ENCODE measurements around the gene FBXL16.

Gene FBXL16

DNA sequence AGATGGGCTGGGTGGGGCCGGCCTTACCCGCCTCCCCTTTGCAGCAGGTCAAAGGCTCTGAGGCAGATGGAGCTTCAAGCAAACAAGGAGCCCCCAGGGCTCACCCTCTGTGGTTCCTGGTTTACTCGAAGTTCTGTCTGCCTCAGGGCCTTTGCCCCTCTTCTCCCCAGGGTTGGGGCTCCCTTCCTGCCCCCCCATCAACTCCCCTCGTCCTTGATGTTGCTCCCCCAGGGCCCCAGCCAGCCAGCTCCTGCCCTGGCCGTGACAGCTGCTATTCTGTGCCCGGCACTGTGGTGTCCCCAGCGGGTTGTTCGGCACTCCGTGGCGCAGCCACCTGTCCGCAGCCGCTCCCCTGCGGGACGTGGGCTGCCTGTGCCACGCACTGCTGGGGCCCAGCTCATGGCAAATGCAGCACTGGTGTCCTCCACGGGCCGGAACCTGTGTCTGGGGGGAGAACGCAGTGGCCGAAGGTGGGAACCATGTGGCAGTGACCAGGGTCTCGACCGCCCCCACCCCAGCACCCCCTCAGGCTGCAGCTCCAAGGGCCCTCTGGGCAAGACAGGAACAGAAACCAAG lies 5.0 kb upstream of the FBXL16 start:
- no peak for DNase-seq (ENCODE audit: low read depth, low spot score)

DNA sequence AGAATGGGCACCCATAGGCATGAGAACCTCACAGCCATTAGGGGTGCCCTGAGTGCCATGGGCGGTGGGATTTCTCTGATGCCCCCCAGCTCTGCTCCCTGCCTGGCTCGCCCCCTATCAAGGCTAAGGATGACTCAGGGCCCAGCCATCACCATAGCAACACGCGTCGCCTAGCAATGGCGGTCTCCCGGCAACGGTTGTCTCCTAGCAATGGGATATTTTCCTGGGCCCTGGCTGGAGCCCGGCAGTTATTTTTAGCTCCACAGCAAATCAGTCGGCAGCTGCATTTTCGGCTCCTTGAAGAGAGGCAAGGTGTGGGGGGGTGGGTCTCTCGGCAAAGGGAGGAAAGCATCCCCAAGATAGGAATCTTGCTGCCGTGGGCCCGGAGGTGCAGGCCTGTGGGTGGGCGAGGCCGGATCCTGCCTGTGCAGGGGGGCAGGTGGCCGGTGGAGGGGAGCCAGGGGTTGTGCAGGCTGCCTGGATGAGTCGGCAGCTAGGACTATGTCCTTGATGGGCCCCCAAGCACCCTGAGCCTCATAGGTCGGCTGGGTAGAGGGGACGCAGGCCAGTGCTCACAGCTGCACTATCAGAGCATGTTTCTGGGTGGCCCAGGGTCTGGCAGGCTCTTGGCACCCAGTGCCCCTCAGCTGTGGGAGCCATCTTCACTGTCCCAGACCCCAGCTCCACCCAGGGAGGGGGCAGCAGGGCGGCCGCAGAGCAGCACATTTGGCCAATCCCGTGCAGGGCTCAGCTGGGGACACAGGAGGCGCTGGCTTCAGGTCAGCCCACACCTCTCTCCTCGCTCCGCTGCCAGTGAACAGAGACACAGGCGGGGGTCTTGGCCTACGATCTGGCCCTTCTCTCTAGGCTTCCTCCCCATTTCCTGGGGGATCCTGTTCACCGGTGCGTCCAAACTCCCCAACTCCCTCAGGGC lies 4.2 kb upstream of the FBXL16 start:
- no peak for DNase-seq (ENCODE audit: low read depth, low spot score)

DNA sequence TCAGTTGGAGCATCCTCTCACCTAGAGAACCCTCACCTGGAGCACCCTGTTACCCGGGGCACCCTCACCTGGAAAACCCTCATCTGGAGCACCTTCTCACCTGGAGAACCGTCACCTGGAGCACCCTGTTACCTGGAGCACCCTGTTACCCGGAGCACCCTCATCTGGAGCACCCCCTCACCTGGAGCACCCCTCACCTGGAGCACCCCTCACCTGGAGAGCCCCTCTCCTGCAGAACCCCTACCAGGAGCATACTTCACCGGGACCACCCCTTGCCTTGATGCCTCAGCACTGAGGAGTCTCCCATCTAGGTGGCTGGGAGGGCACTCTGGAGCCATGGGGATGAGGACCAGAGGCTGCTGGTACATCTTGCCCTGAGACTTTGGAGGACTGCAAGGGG lies 3.4 kb upstream of the FBXL16 start:
- no peak for DNase-seq (ENCODE audit: low read depth, low spot score)

DNA sequence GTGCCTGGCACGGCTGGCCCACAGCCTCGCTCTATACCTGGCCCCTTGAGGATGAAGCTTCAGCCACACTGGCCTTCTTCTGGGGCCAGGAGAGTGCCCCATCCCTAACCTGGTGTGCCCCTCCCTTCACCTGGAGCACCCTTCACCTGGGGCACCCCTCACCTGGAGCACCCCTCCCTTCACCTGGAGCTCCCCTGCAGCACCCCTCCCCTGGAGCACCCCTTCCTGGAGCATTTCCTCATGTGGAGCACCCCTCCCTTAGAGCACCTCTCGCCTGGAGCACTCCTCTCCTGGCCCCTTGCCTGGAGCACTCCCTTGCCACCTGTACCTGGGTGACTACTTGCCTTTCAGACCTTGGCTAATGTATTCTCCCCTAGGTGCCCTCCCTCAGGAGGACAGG lies 2.4 kb upstream of the FBXL16 start:
- DNase-seq (ENCODE audit: low read depth, low spot score): no peak

DNA sequence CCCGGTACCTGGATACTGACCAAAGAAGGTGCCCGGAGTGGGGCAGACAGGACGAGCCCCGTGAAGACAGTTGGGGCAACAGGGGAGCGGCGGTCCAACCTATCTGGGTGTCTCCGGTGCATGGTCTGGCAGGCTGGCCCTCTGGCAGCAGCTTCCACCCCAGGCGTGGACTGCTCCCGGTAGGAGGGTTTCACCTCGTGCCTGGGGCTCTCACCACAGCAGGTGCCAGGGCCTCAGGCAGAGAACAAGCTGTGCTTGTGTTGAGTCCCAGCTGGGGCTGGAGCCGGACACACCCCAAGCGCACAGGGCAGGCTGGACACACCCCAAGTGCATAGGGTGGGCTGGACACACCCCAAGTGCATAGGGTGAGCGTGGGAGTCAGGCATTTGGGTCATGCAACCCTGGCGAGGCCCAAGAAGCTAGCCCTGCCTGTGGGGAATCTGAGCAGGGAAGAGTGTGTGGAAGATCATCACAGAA lies 1.5 kb upstream of the FBXL16 start:
- no peak for DNase-seq (ENCODE audit: low read depth, low spot score)

DNA sequence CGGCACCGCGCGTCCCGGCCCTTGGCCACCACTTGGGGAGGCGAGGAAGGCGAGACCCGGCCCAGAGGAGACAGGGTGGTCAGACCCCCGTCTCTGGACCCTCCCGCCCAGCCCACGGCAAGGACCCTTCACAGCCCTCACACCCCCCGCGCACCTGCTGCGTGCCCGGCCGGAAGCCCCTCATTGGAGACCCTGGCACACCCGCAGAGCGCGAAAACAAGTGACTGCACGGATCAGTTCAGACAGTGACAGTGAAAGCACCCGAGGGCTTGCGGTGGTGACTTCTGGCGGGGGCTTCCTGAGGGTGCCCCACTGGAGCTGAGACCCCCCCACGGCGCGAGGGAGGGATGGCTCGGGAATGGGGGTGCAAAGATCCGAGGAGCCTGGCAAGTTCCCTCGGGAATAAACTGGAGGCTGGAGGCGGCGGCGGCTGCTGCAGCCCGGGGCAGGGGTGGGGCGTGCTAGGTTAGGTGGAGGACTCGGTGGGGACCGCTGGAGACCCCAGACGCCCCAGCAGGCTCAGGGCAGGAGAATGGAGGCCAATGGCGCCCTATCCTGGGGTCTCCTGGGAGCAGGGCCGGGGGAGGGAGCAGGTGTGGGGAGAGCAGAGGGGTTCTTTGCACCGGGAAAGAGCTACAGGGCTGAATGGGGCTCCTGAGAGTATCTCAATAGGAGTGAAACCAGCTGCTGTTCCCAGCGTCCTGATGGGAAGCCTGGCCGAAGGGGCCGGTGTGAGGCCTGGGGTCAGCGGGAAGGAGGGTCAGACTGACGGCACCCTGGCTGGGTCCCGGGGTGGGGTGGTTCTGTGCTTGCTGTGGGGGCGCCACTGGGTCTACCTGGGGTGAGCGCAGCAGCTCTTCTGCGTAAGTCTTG lies 824 bp upstream of the FBXL16 start:
- no peak for DNase-seq (ENCODE audit: low read depth, low spot score)

DNA sequence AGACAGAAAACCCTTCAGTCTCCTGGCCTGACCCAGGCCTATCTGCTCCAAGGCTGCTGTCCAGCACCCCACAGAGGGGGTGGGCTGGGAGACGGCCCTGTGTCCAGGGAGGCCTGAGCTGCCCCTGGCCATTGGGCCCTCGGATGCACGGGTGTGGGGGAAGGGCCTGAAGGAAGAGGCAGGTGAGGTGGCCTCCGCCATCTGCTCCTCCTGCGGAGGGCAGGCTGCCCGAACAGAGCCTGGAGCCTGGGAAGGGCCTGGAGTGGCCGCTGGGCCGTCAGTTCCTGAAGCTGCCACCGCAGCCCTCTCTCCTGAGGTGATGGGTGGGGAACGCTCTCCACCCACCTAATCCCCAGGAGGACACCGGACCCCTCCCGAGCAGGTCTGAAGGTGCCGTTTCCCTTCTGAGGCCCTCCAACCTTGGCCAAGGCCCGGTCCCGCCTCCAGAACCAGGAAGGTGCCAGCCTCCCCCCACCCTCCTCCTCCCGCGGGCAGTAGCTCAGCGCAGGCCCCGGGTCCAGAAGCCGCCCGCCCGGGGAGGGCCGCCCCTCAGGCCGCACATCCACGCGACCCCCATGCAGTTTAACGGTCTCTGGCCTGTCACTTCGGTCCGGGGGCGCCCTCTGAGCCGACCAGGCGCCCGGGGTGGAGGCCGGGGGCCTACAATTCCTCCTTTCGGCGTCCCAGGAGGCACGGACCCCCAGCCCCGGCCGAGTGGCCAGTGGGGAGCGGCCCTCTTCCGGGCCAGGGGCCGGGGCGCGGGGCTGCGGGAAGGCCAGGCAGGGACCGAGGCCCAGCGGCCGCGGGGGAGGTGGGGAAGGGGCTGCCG lies 835 bp downstream of the FBXL16 start:
- DNase-seq (ENCODE audit: low read depth, low spot score): no peak

DNA sequence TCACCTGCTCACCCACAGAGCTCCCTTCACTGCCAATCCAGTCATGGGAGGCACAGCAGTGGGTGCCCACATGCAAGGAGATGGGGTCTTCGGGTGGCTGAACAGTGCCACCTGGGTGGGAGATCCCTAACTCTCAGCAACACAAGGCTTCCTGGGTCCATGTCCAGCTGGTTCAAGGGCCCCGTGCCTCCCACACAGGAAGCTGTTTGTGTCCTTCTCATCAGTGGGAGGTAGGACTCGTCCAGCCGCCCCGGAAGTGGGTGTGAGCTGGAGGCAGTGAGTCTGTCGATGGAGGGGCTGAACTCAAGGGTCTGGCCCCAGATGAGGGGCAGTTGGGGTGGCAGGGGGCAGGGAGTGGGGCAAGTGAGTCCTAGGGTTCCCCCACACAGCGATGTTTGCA lies 1.6 kb downstream of the FBXL16 start:
- no peak for DNase-seq (ENCODE audit: low read depth, low spot score)

DNA sequence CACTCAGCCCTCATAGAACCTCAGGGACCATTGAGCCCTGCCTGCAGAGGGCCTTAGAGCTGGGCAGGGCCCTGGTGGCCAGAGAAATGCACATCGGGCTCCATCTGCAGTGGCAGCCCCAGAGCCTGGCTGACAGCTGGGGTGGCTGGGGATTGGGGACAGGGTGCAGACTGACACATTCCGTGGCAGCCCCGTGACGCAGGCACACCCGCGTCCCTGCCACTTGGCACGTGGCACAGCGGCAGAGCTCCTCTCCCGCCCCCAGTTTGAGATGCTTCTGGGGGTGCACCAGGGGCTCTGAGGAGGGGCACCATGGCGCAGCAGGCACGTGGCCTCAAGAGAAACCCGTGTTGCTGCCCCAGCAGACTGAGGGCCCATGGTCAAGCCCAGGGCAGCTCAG lies 2.2 kb downstream of the FBXL16 start:
- no peak for DNase-seq (ENCODE audit: low read depth, low spot score)

DNA sequence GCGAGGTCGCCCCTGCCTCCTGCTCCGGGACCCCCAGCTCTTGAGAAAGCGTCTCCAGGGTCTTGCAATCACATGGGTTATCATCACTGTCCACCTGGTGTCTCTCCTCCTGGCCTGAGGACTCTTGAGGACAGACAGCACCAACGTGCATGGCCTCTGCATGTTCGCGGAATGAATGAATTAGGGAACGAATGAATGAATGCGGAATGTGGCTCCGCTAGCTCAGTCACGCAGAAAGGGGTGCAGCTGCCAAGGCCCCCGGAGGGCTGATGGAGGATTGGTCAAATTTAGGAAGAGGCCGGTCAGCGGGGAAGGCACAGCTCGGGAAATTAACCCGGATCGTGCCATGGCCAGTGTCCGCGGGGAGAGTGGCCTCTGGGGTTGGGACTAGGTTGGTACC lies 3.3 kb downstream of the FBXL16 start:
- no peak for DNase-seq (ENCODE audit: low read depth, low spot score)

DNA sequence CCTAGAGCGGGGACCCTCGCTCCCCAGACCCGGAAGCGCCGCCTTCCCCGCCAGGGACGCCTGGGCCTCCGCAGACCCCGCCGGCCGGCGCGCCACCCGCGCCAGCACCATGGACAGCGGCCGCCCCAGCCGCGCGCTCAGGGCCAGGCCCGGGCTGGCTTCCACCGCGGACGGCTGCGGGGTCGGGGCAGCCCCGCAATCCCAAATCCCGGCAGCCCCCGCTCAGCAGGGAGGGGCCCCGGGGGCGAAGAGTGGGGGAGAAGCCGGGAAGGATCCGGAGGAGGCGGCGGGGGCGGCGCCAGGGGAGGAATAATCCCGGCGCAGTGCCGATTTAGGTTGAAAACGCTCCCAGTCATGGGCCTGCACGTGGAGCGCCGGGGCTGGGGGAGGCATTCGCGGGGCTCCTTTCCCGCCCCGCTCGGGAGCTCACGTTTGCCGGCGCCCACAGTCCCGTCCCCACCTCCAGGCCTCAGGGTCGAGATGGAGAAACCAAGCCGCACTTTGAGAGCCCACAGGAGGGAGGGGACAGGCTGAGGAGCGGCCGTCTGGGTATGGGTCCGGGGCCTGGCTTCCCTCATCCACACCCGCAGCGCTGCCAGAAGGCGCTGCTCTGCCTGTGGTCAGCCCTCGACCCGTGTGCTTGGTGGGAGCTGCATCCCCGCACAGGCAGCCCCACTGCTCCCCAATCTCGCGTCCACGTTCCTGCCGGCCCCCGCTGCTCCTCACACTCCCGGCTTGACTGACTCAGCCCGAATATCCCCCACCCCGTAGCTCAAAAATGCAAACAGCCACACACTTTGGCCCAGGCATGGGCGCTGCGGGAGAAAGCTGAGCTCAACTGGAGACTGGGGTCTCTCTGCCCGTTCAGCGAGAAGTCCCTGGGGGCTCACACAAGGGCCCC lies 4.7 kb downstream of the FBXL16 start:
- no peak for DNase-seq (ENCODE audit: low read depth, low spot score)

DNA sequence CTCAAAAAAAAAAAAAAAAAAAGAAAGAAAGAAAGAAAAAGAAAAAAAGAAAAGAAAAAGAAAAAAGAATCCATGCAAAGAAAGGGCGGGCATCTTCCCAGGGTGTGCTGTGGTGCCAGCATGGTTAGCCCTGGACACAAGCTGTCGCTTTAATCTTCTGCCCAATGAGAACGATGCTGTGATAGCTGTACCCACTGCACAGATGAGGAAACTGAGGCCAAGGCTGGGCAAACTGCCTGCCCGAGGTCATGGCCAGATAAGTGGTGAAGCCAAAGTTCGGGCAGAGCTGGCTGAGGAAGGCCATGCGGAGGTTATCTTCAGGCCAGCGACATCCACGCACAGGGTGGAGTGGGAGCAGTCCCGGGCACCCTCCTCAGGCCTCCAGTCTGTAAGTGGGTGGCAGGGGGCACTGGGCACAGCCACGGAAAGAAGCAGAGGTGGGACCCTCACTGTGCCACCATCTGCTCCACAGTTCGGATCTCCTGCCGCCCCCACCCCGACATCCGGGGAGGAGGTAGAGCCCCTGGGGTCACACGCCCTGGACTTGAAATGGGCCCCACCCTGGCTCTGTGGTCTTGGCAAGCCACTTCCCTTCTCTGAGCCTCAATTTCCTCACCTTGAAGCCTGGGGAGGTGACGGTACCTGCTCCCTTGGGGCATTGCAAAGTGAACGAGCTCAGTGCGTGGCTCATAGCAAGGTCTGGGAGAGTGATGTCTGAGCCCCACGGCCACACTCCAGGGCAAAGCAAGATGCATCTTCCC lies 6.5 kb downstream of the FBXL16 start:
- DNase-seq (ENCODE audit: low read depth, low spot score): no peak

DNA sequence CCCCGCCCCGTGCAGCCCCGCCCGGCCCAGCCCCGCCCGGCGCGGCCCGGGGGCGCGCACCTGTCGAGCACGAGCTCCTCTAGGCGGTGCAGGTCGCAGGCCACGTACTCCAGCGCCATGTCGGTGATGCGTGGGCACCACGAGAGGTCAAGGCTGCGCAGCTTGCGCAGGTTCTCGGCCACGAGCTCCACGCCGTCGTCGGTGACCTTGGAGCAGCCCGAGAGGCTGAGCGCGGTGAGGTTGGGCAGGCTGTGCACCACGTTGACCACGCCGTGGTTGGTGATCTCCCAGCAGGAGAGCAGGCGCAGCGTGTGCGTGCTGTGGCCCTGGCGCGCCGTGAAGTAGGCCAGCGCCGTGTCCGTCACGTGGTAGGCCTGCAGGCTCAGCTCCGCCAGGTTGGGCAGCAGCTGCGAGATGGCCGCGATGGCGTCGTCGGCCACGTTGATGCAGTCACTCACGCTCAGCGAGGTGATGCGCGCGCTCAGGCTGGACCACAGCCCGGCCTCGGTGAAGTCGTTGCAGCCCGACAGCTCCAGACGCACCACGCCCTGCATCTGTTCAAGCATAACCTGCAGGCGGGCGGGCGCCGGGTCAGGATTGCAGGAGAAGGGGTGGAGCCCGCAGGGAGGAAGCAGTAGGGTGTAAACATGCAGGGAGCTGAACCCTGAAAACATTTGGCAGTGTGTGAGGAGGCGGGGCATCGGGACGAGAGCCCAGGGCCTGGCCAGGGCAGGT lies 10.1 kb downstream of the FBXL16 start:
- no peak for DNase-seq (ENCODE audit: low read depth, low spot score)

DNA sequence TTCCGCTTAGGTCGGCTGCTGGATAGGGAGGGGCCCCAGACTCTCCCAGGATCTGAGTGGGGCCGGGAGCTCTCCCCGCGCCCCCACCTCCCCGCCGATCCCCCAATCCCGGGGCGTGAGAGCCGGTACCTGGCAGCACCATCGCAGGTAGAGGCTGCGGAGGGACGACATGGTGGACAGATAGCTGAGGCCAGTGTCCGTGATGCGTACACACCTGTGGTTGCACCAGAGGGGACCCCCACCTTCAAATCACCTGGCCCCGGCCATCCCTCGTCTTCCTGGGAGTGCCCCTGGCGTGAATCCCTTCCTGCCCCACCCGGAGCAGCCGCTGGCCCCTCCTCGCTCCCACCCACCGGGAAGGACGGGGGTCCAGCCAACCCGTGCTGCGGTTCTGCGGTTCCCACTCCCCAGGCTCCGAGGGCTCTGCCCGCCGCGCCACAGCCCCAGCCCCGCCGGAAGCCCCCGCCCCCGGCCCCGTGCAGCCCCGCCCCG lies 10.7 kb downstream of the FBXL16 start:
- DNase-seq (ENCODE audit: low read depth, low spot score): no peak

DNA sequence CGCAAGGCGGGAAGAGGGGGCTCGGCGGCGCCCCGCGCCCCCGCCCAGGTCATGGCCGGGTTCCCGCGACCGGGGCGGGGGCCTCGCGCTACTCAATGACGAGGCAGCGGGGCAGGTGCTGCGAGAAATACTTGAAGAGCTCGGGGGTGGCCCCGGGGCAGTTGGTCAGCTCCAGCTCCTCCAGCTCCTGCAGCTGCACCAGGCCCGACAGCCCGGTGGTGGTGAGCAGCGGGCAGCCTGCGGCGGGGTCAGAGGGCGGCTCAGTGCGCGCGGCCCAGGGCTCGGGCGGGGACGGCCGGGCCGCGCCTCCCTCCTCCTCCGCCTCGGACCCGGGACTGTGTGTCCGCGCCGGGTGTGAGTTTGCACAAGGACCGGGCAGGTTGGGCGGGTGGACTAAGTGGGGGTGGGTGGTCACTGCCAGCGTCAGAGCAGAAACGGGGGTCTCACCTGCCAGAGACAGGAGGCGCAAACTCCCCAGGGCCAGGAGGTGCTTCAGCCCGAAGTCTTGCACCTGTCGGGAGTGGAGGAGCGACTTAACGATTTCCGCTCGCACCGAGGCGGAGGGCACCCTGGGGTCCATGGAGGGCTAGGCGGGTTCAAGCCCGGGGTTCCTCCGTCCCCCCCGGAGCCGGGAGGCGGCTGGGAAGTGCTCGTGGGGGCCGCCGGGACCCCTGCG lies 11.3 kb downstream of the FBXL16 start:
- no peak for DNase-seq (ENCODE audit: low read depth, low spot score)

DNA sequence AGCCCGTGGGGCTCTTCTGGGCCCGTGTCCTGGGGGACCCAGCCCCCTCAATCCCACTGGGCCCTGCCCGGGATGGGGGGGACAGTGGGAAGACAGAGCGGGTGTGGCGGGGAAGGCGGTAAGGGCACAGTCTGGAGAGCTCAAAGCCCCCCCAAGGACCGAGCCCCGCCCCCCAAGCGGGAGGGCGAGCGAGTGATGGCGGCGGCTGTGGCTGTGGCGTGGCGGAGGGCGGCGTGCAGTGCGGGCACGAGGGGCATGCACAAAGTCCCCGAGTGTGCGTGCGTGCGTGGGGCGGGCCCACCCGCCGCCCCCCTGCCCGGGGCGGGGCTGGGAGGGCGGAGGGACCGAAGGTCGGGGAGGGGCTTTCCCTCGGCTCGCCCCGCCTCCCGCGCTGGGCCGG lies 11.8 kb downstream of the FBXL16 start:
- DNase-seq (ENCODE audit: low read depth, low spot score): no peak

DNA sequence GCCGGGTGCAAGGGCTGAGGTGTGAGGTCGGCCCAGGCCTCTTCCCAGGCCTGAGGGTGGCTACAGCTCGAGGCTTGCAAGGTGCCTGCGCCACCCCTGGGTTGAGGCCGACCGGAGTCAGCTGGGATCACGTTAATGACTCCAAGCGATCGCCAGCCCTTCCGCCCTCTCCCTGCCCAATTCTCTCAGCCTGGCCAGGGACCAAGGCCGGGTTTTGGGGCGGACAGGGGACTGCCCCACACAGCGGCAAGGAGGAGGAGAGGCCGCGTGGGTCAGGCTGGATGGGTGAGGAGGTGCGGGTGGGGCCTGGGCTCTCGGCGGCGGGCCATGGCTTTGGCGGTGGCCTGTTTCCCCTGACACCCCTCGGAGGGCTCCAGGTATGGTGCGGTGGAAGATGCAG lies 12.2 kb downstream of the FBXL16 start:
- DNase-seq (ENCODE audit: low read depth, low spot score): no peak
